ENCODE measurements around the gene MTURN.

GRCh38 chr7:30093420-30093952 lies 41.3 kb upstream of the MTURN start:
- TF ChIP-seq POLR2A (IDR thresholded peaks at IDR 0.05) = no peak
- TF ChIP-seq, protein P1, sequence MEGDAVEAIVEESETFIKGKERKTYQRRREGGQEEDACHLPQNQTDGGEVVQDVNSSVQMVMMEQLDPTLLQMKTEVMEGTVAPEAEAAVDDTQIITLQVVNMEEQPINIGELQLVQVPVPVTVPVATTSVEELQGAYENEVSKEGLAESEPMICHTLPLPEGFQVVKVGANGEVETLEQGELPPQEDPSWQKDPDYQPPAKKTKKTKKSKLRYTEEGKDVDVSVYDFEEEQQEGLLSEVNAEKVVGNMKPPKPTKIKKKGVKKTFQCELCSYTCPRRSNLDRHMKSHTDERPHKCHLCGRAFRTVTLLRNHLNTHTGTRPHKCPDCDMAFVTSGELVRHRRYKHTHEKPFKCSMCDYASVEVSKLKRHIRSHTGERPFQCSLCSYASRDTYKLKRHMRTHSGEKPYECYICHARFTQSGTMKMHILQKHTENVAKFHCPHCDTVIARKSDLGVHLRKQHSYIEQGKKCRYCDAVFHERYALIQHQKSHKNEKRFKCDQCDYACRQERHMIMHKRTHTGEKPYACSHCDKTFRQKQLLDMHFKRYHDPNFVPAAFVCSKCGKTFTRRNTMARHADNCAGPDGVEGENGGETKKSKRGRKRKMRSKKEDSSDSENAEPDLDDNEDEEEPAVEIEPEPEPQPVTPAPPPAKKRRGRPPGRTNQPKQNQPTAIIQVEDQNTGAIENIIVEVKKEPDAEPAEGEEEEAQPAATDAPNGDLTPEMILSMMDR (IDR thresholded peaks at IDR 0.05 in 8 of 11, conservative IDR thresholded peaks at IDR 0.05 in 3 of 11) = no peak

Data from spleen (tissue), 7 donors.